ENCODE results near the gene NOL7. TPM values are rescaled to one million over a fixed set of nuclear protein-coding genes. Genes with fewer than 3 reads are reported as not detected.

The NOL7 gene
- total RNA-seq, 1 donor from 2014 or later = 48.7 TPM

DNA sequence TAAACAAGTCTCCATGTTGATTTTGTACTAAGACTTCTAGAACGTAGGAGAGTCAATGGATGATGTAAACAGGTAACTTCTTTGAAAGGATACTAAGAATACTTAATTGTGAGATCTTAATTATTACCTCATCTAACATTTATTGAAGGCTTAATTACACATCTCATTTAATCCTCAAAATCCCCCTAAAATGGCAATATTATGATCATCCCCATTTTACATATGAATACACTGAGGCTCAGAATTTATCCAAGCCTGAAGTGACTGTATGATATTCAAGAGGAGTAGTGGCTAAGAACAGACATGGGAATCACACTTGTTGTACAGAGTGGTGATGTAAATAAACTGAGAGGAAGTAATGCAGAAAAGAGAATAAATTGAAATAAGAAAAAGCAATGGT is 22.9 kb downstream of the NOL7 start:
- no peaks in the 10 kb centered on the region for H3K27me3 Mint-ChIP-seq (ENCODE audit: unreplicated experiment)
- H3K4me3 Mint-ChIP-seq (ENCODE audit: unreplicated experiment) = no peak overlapping the region
- peaks cover 8% of the 10 kb centered on the region for H3K4me1 Mint-ChIP-seq (ENCODE audit: unreplicated experiment)
- TF ChIP-seq, protein P1, sequence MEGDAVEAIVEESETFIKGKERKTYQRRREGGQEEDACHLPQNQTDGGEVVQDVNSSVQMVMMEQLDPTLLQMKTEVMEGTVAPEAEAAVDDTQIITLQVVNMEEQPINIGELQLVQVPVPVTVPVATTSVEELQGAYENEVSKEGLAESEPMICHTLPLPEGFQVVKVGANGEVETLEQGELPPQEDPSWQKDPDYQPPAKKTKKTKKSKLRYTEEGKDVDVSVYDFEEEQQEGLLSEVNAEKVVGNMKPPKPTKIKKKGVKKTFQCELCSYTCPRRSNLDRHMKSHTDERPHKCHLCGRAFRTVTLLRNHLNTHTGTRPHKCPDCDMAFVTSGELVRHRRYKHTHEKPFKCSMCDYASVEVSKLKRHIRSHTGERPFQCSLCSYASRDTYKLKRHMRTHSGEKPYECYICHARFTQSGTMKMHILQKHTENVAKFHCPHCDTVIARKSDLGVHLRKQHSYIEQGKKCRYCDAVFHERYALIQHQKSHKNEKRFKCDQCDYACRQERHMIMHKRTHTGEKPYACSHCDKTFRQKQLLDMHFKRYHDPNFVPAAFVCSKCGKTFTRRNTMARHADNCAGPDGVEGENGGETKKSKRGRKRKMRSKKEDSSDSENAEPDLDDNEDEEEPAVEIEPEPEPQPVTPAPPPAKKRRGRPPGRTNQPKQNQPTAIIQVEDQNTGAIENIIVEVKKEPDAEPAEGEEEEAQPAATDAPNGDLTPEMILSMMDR (IDR thresholded peaks at IDR 0.05) = no peak
- peaks cover 42% of the 10 kb centered on the region for H3K36me3 Mint-ChIP-seq (ENCODE audit: unreplicated experiment)
- no peaks in the 10 kb centered on the region for H3K9me3 Mint-ChIP-seq (ENCODE audit: unreplicated experiment)
- no peak for DNase-seq (ENCODE audit: extremely low spot score, unreplicated experiment)
- no peak overlapping the region for H3K27ac Mint-ChIP-seq (ENCODE audit: unreplicated experiment)

DNA sequence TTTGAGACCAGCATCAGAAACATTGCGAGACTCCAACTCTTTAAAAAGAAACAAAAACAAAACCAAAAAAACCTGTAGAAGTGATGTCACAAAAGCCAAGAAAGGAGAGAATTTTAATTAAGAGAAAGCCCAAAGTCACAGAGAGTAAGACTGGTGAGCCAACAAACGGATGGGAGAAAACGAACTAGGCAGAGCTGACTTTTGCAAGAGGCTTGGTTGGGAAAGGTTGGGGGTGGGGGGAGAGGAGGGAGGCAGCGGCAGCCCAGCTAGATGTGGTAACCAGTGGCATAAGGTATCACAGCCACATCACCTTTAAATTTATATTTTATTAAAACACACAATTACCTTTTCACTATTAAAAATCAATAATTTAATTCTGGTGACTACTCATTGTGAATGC is 23.5 kb downstream of the NOL7 start:
- Mint-ChIP-seq H3K9me3 (ENCODE audit: unreplicated experiment) (no peaks in the 10 kb centered on the region), H3K4me3 (ENCODE audit: unreplicated experiment) (no peak overlapping the region), H3K27ac (ENCODE audit: unreplicated experiment) (peak overlapping the region; percentile 55), H3K4me1 (ENCODE audit: unreplicated experiment) (peaks cover 8% of the 10 kb centered on the region), H3K36me3 (ENCODE audit: unreplicated experiment) (peaks cover 43% of the 10 kb centered on the region), H3K27me3 (ENCODE audit: unreplicated experiment) (no peaks in the 10 kb centered on the region)
- no peak for DNase-seq (ENCODE audit: extremely low spot score, unreplicated experiment)
- TF ChIP-seq, protein P1 (IDR thresholded peaks at IDR 0.05) = no peak

DNA sequence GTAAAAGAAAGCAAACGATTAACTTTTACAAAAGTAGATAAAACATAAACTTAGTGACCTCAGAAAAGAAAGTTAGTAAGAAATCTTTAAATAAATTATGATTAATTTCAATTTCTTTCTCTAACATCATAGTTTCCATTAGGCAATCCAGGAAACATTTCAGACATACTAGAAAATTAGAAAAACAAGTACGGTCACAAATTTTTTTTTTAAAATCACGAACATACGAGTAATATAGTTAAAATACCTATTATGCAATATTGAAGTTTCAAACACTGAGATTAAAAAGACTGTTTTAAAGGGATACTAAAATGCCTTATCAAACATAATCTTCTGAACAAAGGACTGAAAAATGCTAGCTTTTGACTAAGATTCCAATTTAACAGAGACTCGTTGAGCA is 26.2 kb downstream of the NOL7 start:
- no peak for DNase-seq (ENCODE audit: extremely low spot score, unreplicated experiment)
- H3K27me3 Mint-ChIP-seq (ENCODE audit: unreplicated experiment) = no peaks in the 10 kb centered on the region
- TF ChIP-seq, protein P1 (IDR thresholded peaks at IDR 0.05) = no peak

DNA sequence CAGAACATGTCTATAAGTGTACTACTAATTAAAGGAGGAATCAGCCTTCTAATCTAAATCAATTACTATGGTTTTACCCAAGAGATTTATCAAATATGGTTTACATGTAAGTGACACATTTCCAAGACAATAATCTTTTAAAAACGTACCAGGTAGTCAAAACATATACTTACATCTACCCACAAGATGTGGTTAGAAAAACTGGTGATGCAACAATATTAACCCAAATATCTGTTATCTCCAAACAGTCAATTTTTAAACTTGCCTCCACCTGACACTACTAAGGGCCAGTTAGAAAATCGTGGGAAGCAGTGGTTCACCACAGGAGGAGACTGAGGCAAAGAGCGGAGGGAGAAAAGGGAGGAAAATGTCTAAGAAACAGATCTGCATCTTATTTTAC is 28.0 kb downstream of the NOL7 start:
- H3K27me3 Mint-ChIP-seq (ENCODE audit: unreplicated experiment) = no peaks in the 10 kb centered on the region
- no peaks in the 10 kb centered on the region for H3K9me3 Mint-ChIP-seq (ENCODE audit: unreplicated experiment)
- no peak overlapping the region for H3K27ac Mint-ChIP-seq (ENCODE audit: unreplicated experiment)
- TF ChIP-seq, protein P1 (IDR thresholded peaks at IDR 0.05) = no peak
- H3K4me3 Mint-ChIP-seq (ENCODE audit: unreplicated experiment) = no peak overlapping the region
- no peak for DNase-seq (ENCODE audit: extremely low spot score, unreplicated experiment)
- peaks cover 33% of the 10 kb centered on the region for H3K36me3 Mint-ChIP-seq (ENCODE audit: unreplicated experiment)
- H3K4me1 Mint-ChIP-seq (ENCODE audit: unreplicated experiment) = peaks cover 11% of the 10 kb centered on the region

More for the DNA sequence above, 26.2 kb downstream of the NOL7 start:
- Mint-ChIP-seq H3K9me3 (ENCODE audit: unreplicated experiment) (no peaks in the 10 kb centered on the region), H3K36me3 (ENCODE audit: unreplicated experiment) (peaks cover 39% of the 10 kb centered on the region), H3K27ac (ENCODE audit: unreplicated experiment) (peak overlapping the region; percentile 67), H3K4me3 (ENCODE audit: unreplicated experiment) (no peak overlapping the region), H3K4me1 (ENCODE audit: unreplicated experiment) (peaks cover 11% of the 10 kb centered on the region)

DNA sequence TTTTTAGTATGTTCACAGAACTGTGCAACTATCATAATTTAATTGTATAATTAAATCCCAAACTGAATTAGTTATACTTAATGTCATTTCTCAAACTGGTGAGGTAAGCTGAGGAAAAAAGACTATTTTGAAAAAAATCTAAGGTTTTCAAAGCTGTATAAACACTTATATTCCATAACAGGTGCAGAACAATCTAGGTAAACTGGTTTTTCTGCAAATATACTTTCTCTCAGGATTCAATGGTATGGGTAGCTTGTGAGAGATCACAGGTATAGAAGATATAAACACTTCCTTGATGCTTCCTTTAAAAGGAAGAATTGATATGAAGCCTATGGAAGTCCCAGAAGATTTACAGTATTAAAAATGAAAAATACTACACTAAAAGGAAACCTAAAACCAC is 33.7 kb downstream of the NOL7 start:
- Mint-ChIP-seq H3K4me3 (ENCODE audit: unreplicated experiment) (no peak overlapping the region), H3K27me3 (ENCODE audit: unreplicated experiment) (no peaks in the 10 kb centered on the region), H3K9me3 (ENCODE audit: unreplicated experiment) (no peaks in the 10 kb centered on the region), H3K36me3 (ENCODE audit: unreplicated experiment) (peaks cover 29% of the 10 kb centered on the region), H3K27ac (ENCODE audit: unreplicated experiment) (no peak overlapping the region), H3K4me1 (ENCODE audit: unreplicated experiment) (peaks cover 17% of the 10 kb centered on the region)
- no peak for DNase-seq (ENCODE audit: extremely low spot score, unreplicated experiment)
- TF ChIP-seq, protein P1 (IDR thresholded peaks at IDR 0.05) = no peak
